GM19455 (cell line): ENCODE results near the gene NGF.
"Not testable (repeated sequence)": the region's sequence is repeated elsewhere in the genome, so short reads cannot be mapped to it uniquely, and the experiment has no call there.

ENCODE experiments used
- ATAC-seq: cut with Tn5 transposase; IDR thresholded peaks from one replicate; pipeline ENCODE4 v1.9.1; 2021; ENCODE audit not compliant: unreplicated experiment

Gene NGF

GRCh38 chr1:115337633-115338456 is at the start of gene NGF:
TSS of gene NGF (minus strand) at chr1:115338249. CDS start at chr1:115286795, 51,454 bp downstream.
- ATAC-seq = no peak

GRCh38 chr1:115383455-115383854 is 45.4 kb upstream of the NGF start:
- not testable (repeated sequence) for ATAC-seq

- ATAC-seq = no peak
These were observed 41.9 kb upstream of the NGF start for GRCh38 chr1:115379943-115380342.

- no peak for ATAC-seq
These were observed 39.4 kb upstream of the NGF start for GRCh38 chr1:115377411-115377810.

GRCh38 chr1:115374598-115374997 is 36.5 kb upstream of the NGF start:
- no peak for ATAC-seq

- no peak for ATAC-seq
These were observed 35.3 kb upstream of the NGF start for GRCh38 chr1:115373305-115373704.

GRCh38 chr1:115365738-115366137 is 27.7 kb upstream of the NGF start:
- no peak for ATAC-seq

GRCh38 chr1:115364780-115365155 is 26.7 kb upstream of the NGF start:
- no peak for ATAC-seq

- ATAC-seq = no peak
These were observed 26.2 kb upstream of the NGF start for GRCh38 chr1:115364046-115364779.

GRCh38 chr1:115363171-115363570 is 25.1 kb upstream of the NGF start:
- ATAC-seq = no peak

GRCh38 chr1:115360505-115361129 is 22.6 kb upstream of the NGF start:
- not testable (repeated sequence) for ATAC-seq

- ATAC-seq = not testable (repeated sequence)
These were observed 21.9 kb upstream of the NGF start for GRCh38 chr1:115359787-115360452.

GRCh38 chr1:115356356-115356755 is 18.3 kb upstream of the NGF start:
- ATAC-seq = no peak

- ATAC-seq = no peak
These were observed 17.0 kb upstream of the NGF start for GRCh38 chr1:115355069-115355468.

- ATAC-seq = no peak
These were observed 13.1 kb upstream of the NGF start for GRCh38 chr1:115351143-115351542.

GRCh38 chr1:115348636-115349035 is 10.6 kb upstream of the NGF start:
- ATAC-seq = no peak

- no peak for ATAC-seq
These were observed 9.2 kb upstream of the NGF start for GRCh38 chr1:115347282-115347681.

GRCh38 chr1:115343200-115343737 is 5.2 kb upstream of the NGF start:
- ATAC-seq = no peak

- no peak for ATAC-seq
These were observed 3.9 kb upstream of the NGF start for GRCh38 chr1:115341948-115342347.

- no peak for ATAC-seq
These were observed 2.8 kb upstream of the NGF start for GRCh38 chr1:115340879-115341278.

GRCh38 chr1:115338457-115338820 is 390 bp upstream of the NGF start:
- ATAC-seq = no peak
